ENCODE data around the gene AFMID. TPM values are rescaled to one million over a fixed set of nuclear protein-coding genes. Genes with fewer than 3 reads are reported as not detected.

The AFMID gene
- total RNA-seq, 2 experiments from 2014 or later, result 0.42 to 0.60 TPM

DNA sequence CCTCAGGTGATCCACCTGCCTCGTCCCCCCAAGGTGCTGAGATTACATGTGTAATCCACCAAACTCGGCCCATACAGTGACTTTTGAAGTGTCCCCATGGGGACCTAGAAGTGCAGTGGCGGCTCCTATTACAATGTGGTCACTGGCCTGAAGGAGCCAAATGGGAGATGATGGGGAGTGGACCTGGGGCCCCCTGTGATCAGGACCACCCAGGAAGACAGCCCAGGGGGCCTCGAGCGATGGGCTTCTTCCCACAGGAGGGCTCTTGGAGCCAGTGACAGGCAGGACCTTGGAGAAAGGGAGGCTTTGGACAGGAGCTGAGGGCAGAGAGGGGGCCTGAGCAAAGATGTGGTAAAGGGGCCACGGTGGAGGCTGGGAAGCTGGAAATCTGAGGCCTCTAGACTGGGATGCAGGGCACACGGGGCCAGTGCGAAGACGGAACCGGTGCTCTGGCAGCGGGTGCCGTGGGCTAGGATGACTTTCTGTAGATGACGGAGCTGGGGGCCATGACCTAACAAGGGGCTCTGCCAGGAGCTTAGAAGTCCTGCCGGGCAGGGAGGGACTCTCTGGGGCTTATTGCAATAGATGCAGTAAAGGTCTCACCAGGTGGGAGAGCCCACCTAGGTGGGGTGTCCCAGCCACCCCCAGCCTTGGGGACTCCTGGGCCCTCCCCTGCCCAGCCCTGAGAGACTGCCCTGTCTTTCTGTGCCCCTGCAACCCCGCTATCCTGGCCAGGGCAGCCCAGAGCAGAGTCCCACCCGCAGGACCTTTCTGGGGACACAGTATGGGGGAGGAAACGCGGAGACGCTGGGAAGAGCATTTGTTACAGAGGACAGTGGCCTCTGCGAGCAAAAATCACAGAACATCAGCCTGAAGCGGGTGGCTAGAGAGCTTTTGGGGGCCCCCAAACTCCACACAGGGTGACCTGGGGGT is 43.7 kb upstream of the AFMID start:
- Histone ChIP-seq H3K9me3 (ENCODE audit: control insufficient read depth in 1 of 2, insufficient read depth in 1 of 2, low read length in 2 of 2) (no peaks in the 10 kb centered on the region), H3K36me3 (ENCODE audit: insufficient read depth, low read length) (peaks cover 36% of the 10 kb centered on the region), H3K27me3 (ENCODE audit: control insufficient read depth in 1 of 2, insufficient read depth in 2 of 2, low read length in 2 of 2) (no peaks in the 10 kb centered on the region), H3K27ac (ENCODE audit: low read depth in 1 of 2, low read length in 2 of 2) (peak overlapping the region in 1 of 2 donors; percentile 26), H3K4me3 (ENCODE audit: low read length) (no peak overlapping the region), H3K4me1 (ENCODE audit: insufficient read depth, low read length) (peaks cover 86% of the 10 kb centered on the region)
- ChIA-PET POLR2A (interaction anchor here (1.0 to 16.9 kb wide), 11 partner anchors 8 to 37 kb away, joined by 3 to 766 read pairs (median 6); partner anchors contain the start of genes TMC6 and TMC8), CTCF (interaction anchor here (1.0 kb wide), 1 partner anchor 31 kb away, joined by 3 read pairs; no protein-coding TSS in a partner anchor)
- DNase-seq (no peak), ATAC-seq (ENCODE audit: poor library complexity) (no peak)
- peaks cover 52% of the 10 kb centered on the region for H3K4me1 Mint-ChIP-seq (ENCODE audit: low read depth)
- H3K9me3 Mint-ChIP-seq, result no peaks in the 10 kb centered on the region
- no peak overlapping the region for H3K4me3 Mint-ChIP-seq
- H3K27me3 Mint-ChIP-seq, result no peaks in the 10 kb centered on the region
- H3K27ac Mint-ChIP-seq, result peak overlapping the region; percentile 73
- TF ChIP-seq, protein P1, sequence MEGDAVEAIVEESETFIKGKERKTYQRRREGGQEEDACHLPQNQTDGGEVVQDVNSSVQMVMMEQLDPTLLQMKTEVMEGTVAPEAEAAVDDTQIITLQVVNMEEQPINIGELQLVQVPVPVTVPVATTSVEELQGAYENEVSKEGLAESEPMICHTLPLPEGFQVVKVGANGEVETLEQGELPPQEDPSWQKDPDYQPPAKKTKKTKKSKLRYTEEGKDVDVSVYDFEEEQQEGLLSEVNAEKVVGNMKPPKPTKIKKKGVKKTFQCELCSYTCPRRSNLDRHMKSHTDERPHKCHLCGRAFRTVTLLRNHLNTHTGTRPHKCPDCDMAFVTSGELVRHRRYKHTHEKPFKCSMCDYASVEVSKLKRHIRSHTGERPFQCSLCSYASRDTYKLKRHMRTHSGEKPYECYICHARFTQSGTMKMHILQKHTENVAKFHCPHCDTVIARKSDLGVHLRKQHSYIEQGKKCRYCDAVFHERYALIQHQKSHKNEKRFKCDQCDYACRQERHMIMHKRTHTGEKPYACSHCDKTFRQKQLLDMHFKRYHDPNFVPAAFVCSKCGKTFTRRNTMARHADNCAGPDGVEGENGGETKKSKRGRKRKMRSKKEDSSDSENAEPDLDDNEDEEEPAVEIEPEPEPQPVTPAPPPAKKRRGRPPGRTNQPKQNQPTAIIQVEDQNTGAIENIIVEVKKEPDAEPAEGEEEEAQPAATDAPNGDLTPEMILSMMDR (IDR thresholded peaks at IDR 0.05), result no peak
- intact Hi-C loops (cut with DNase I, micrococcal nuclease), result loop anchor here in 1 of 2 experiments (5.0 kb wide), 1 partner anchor 44 kb away; the partner anchor contains the start of genes AFMID and TK1
- H3K36me3 Mint-ChIP-seq (ENCODE audit: low read depth), result peaks cover 34% of the 10 kb centered on the region

DNA sequence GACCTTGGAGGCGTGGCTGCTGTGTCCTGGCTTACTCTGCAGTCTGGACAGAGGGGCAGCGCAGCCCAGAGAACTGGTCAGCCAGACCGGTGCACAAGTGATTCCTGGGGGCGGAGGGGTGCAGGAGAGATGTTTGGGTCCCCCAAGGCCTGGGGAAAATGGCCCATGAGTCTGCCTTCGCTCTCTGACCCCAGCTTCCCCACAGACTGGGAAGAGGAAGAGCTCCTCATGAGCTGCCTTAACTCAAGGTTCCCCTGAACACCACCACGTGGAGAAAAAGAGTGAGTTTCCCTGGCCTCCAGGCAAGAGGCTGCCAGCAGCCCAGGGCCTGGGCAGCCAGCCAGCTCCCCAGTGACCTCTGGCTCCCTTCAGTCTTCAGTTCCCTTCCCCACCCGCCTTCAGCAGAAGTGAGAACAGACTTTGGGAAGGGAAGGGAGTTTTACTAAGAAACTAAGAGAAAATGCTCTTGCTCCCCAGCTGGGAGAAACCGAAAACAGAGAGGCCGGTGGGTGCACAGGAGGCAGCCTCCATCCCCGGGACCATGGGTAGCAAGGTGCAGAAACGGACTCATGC is 42.9 kb upstream of the AFMID start:
- no peak overlapping the region for H3K4me3 Mint-ChIP-seq
- Histone ChIP-seq H3K9me3 (ENCODE audit: control insufficient read depth in 1 of 2, insufficient read depth in 1 of 2, low read length in 2 of 2) (no peaks in the 10 kb centered on the region), H3K27me3 (ENCODE audit: control insufficient read depth in 1 of 2, insufficient read depth in 2 of 2, low read length in 2 of 2) (no peaks in the 10 kb centered on the region), H3K36me3 (ENCODE audit: insufficient read depth, low read length) (peaks cover 28% of the 10 kb centered on the region), H3K4me3 (ENCODE audit: low read length) (no peak overlapping the region), H3K4me1 (ENCODE audit: insufficient read depth, low read length) (peaks cover 82% of the 10 kb centered on the region), H3K27ac (ENCODE audit: low read depth in 1 of 2, low read length in 2 of 2) (peak overlapping the region in 1 of 2 donors; percentile 2)
- H3K4me1 Mint-ChIP-seq (ENCODE audit: low read depth), result peaks cover 48% of the 10 kb centered on the region
- intact Hi-C loops (cut with DNase I, micrococcal nuclease), result loop anchor here in 1 of 2 experiments (5.0 kb wide), 1 partner anchor 43 kb away; the partner anchor contains the start of genes AFMID and TK1
- H3K27me3 Mint-ChIP-seq, result no peaks in the 10 kb centered on the region
- H3K36me3 Mint-ChIP-seq (ENCODE audit: low read depth), result peaks cover 28% of the 10 kb centered on the region
- ATAC-seq (ENCODE audit: poor library complexity), result no peak
- ChIA-PET POLR2A (interaction anchor here (1.0 to 16.9 kb wide), 9 partner anchors 10 to 38 kb away, joined by 3 to 766 read pairs (median 5); partner anchors contain the start of genes TMC6 and TMC8), CTCF (interaction anchor here (1.0 kb wide), 2 partner anchors 9 to 32 kb away, joined by 3 read pairs; no protein-coding TSS in a partner anchor)
- TF ChIP-seq, protein P1 (IDR thresholded peaks at IDR 0.05), result no peak
- peak in 2 of 14 experiments; percentile 63 to 68 for DNase-seq
- H3K27ac Mint-ChIP-seq, result peak overlapping the region; percentile 73
- no peaks in the 10 kb centered on the region for H3K9me3 Mint-ChIP-seq

Data from CD4-positive, alpha-beta T cell (primary cell).